ENCODE data around the gene INO80D. TPM values are rescaled to one million over a fixed set of nuclear protein-coding genes. Genes with fewer than 3 reads are reported as not detected.
A peak's percentile ranks its signal among the peaks of the same experiment; 100 is the strongest.

Gene INO80D
- total and polyA plus RNA-seq, 2 of the 13 experiments (the other 11 are each of a cell fraction or from before 2014, with no cell fraction given), result 7.6 to 7.9 TPM

DNA sequence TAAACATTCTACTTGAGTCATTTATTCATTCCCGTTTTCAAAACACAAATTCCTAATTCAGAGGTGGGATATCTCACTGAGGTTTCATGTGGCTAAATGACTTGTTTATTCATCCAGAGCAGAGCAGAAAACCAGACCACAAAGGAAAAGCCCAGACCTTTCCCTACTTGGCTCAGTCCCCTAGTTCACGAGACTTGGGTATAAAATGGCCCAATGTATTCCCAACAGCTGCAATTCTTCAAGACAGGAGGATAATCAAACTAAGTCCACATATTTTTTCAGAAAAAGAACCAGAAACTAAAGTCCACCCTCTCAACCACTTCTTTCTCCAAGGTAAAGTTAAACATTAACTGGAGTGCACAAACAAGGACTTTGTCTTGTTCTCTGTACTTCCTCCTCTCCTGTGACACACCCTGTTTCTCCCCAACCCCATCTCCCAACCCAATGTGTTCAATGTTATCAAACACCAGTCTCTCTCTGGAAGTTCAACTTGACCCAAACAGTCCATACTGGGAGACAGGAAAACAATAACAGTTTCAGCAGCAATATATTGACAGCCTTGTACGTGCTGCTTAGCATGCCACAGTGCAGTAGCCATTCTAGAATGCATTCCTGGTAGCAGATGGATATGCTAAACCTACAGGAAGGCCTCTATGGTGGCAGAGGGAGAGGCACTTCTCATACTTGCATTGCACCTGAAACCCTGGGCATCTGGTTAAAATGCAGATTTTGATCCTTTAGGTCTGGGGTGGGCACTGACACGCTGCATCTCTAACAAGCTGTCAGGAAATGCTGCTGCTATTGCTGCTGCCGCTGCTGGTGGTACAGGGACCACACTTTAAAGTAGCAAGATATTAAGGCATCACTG lies 110.7 kb downstream of the INO80D start (continued):
- TF ChIP-seq, protein P1, sequence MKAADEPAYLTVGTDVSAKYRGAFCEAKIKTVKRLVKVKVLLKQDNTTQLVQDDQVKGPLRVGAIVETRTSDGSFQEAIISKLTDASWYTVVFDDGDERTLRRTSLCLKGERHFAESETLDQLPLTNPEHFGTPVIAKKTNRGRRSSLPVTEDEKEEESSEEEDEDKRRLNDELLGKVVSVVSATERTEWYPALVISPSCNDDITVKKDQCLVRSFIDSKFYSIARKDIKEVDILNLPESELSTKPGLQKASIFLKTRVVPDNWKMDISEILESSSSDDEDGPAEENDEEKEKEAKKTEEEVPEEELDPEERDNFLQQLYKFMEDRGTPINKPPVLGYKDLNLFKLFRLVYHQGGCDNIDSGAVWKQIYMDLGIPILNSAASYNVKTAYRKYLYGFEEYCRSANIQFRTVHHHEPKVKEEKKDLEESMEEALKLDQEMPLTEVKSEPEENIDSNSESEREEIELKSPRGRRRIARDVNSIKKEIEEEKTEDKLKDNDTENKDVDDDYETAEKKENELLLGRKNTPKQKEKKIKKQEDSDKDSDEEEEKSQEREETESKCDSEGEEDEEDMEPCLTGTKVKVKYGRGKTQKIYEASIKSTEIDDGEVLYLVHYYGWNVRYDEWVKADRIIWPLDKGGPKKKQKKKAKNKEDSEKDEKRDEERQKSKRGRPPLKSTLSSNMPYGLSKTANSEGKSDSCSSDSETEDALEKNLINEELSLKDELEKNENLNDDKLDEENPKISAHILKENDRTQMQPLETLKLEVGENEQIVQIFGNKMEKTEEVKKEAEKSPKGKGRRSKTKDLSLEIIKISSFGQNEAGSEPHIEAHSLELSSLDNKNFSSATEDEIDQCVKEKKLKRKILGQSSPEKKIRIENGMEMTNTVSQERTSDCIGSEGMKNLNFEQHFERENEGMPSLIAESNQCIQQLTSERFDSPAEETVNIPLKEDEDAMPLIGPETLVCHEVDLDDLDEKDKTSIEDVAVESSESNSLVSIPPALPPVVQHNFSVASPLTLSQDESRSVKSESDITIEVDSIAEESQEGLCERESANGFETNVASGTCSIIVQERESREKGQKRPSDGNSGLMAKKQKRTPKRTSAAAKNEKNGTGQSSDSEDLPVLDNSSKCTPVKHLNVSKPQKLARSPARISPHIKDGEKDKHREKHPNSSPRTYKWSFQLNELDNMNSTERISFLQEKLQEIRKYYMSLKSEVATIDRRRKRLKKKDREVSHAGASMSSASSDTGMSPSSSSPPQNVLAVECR (CRISPR knock-in tag; IDR thresholded peaks at IDR 0.05; ENCODE audit: borderline replicate concordance), result peak; percentile 76; the same call in 1 of the 2 replicates
- TF ChIP-seq RNF2 (conservative IDR thresholded peaks at IDR 0.05; ENCODE audit: low read depth) (no peak), TARDBP (CRISPR knock-in tag; IDR thresholded peaks at IDR 0.05) (peak; percentile 98), MEIS1 (CRISPR knock-in tag; IDR thresholded peaks at IDR 0.05; ENCODE audit: borderline replicate concordance) (peak; percentile 97), ZNF891 (CRISPR knock-in tag; IDR thresholded peaks at IDR 0.05) (no peak), SOX13 (IDR thresholded peaks at IDR 0.05) (peak; percentile 87), SOX13 (CRISPR knock-in tag; conservative IDR thresholded peaks at IDR 0.05 in 1 of 2, IDR thresholded peaks at IDR 0.05 in 1 of 2) (peak in 1 of 2 experiments; percentile 98; a peak in 2 of 4 replicates), ZNF468 (CRISPR knock-in tag; IDR thresholded peaks at IDR 0.05) (no peak), CHCHD3 (CRISPR knock-in tag; IDR thresholded peaks at IDR 0.05) (no peak), BORCS8-MEF2B (CRISPR knock-in tag; IDR thresholded peaks at IDR 0.05) (peak; percentile 42; the same call in 1 of the 2 replicates), PCBP2 (optimal IDR thresholded peaks at IDR 0.05; ENCODE audit: low read depth, low read length, poor library complexity, severe bottlenecking) (peak; percentile 14), KMT2A (CRISPR knock-in tag; IDR thresholded peaks at IDR 0.05) (peak; percentile 71; the same call in 1 of the 2 replicates), TAF1 (CRISPR knock-in tag; IDR thresholded peaks at IDR 0.05) (peak; percentile 56; the same call in 1 of the 2 replicates)
- TF ChIP-seq, protein P2, sequence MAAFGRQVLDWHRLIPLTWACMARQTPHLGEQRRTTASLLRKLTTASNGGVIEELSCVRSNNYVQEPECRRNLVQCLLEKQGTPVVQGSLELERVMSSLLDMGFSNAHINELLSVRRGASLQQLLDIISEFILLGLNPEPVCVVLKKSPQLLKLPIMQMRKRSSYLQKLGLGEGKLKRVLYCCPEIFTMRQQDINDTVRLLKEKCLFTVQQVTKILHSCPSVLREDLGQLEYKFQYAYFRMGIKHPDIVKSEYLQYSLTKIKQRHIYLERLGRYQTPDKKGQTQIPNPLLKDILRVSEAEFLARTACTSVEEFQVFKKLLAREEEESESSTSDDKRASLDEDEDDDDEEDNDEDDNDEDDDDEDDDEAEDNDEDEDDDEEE (CRISPR knock-in tag; IDR thresholded peaks at IDR 0.05), result peak; percentile 60; the same call in 1 of the 2 replicates
- TF ChIP-seq, protein P3, sequence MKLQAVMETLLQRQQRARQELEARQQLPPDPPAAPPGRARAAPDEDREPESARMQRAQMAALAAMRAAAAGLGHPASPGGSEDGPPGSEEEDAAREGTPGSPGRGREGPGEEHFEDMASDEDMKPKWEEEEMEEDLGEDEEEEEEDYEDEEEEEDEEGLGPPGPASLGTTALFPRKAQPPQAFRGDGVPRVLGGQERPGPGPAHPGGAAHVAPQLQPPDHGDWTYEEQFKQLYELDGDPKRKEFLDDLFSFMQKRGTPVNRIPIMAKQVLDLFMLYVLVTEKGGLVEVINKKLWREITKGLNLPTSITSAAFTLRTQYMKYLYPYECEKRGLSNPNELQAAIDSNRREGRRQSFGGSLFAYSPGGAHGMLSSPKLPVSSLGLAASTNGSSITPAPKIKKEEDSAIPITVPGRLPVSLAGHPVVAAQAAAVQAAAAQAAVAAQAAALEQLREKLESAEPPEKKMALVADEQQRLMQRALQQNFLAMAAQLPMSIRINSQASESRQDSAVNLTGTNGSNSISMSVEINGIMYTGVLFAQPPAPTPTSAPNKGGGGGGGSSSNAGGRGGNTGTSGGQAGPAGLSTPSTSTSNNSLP (IDR thresholded peaks at IDR 0.05; ENCODE audit: low read depth, low read length), result peak; percentile 26; the same call in 1 of the 2 replicates
- TF ChIP-seq, protein P4, sequence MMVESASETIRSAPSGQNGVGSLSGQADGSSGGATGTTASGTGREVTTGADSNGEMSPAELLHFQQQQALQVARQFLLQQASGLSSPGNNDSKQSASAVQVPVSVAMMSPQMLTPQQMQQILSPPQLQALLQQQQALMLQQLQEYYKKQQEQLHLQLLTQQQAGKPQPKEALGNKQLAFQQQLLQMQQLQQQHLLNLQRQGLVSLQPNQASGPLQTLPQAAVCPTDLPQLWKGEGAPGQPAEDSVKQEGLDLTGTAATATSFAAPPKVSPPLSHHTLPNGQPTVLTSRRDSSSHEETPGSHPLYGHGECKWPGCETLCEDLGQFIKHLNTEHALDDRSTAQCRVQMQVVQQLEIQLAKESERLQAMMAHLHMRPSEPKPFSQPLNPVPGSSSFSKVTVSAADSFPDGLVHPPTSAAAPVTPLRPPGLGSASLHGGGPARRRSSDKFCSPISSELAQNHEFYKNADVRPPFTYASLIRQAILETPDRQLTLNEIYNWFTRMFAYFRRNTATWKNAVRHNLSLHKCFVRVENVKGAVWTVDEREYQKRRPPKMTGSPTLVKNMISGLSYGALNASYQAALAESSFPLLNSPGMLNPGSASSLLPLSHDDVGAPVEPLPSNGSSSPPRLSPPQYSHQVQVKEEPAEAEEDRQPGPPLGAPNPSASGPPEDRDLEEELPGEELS (CRISPR knock-in tag; IDR thresholded peaks at IDR 0.05), result peak; percentile 99
- TF ChIP-seq, protein P5, sequence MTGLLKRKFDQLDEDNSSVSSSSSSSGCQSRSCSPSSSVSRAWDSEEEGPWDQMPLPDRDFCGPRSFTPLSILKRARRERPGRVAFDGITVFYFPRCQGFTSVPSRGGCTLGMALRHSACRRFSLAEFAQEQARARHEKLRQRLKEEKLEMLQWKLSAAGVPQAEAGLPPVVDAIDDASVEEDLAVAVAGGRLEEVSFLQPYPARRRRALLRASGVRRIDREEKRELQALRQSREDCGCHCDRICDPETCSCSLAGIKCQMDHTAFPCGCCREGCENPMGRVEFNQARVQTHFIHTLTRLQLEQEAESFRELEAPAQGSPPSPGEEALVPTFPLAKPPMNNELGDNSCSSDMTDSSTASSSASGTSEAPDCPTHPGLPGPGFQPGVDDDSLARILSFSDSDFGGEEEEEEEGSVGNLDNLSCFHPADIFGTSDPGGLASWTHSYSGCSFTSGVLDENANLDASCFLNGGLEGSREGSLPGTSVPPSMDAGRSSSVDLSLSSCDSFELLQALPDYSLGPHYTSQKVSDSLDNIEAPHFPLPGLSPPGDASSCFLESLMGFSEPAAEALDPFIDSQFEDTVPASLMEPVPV (CRISPR knock-in tag; IDR thresholded peaks at IDR 0.05), result peak; percentile 90; the same call in 1 of the 2 replicates

Data from HepG2 (cell line).